Measurements from ENCODE around the gene MMP25.
"Not testable (repeated sequence)": the region's sequence is repeated elsewhere in the genome, so short reads cannot be mapped to it uniquely, and the experiment has no call there.

The MMP25 gene

DNA sequence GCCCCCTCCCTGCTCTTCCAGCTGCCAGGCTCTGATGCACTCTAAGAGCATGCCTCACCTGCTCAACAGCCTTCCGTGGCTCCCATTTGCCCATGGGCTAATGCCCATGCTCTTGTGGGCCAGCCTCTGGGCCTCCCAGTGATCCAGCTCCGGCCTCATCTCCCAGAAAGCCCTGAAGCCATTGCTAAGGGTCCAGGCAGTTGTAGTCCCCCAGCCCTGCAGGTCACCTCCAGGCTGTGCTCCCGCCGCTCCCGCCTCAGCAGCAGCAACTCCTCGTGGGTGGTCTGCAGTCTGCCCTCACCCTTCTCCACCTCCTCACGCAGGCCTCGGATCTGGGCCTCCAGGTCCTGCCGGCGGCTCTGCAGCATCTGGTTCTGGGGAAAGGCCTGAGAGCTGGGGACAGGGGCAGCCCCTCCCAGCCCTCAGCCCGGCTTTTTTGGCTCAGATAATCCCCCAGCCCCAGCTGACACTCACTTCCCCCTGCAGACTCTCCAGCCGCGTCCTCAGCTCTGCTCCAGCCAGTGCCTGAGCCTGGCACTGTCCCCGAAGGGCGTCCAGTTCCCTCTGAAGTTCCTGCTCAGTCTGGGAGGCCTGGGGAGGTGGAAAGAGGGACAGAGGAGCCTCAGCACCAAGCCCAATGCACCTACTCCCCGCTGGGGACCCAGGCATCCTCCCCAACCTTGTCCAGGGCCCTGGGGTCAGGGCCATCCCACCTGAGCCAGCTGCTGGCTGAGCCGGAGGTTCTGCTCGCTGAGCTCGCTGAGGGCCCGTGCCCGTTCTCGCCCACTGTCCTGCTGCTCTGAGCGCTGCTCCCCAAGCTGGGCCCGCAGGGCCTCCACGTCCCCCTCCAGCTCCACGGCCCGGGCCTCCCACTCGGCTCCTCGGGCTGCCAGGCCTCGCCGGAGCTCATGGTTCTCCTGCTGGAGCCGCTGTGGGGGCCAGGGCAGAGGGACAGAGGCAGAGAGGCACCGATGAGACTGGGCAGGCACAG is 15.8 kb upstream of the MMP25 start:
- DNase-seq (ENCODE audit: low read depth) = no peak

DNA sequence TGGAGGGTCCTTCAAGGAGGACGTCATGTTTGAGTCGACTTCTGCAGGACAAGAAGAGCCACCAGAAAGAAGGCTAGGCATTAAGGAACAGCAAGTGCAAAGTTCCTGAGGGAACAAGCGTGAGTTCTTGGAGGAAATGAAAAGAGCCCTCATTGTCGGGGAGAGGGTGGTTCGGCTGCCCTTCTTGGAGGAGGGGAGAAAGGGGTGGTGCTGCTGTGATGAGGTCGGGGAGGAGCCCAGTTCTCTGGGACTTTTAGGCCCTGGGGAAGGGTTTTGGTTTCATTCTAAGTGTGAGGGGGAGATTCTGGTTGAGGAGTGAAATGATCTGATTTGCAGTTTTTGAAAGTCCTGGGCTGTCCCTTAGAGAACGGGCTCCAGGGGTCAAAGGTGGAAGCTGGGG is 13.7 kb upstream of the MMP25 start:
- DNase-seq (ENCODE audit: low read depth) = no peak

DNA sequence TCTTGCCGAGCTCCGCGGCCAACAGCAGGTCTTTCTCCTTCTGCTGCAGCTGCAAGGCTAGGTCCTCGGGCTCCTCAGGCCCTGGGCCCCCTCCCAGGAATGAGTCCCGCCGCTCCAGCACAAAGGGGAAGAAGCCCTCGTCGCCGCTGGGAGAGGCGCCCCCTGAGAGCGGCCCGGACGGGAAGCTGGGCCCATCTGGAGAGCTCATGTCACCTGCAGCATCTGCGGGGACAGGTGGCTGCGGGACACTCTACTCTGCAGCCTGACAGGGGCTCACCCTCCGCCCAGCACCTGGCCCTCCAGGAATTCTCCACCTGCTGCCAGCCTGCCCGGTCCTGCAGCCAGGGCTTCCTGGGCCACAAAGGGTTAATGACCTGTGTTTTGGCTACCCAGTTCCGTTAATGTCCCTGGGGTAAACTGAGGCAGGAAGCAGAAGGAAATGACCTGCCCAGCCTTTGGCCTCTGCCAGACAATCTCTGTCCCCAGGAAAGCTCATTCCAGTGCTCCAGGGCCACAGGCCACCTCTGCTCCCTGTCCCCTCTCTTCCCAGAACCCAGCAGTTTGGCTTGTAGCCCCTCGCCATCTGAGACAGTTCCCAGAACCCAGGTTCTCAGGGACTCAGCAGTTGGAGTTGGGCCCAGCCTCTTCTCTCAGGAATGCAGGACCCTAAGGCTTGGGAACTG is 10.9 kb upstream of the MMP25 start:
- no peak for DNase-seq (ENCODE audit: low read depth)

DNA sequence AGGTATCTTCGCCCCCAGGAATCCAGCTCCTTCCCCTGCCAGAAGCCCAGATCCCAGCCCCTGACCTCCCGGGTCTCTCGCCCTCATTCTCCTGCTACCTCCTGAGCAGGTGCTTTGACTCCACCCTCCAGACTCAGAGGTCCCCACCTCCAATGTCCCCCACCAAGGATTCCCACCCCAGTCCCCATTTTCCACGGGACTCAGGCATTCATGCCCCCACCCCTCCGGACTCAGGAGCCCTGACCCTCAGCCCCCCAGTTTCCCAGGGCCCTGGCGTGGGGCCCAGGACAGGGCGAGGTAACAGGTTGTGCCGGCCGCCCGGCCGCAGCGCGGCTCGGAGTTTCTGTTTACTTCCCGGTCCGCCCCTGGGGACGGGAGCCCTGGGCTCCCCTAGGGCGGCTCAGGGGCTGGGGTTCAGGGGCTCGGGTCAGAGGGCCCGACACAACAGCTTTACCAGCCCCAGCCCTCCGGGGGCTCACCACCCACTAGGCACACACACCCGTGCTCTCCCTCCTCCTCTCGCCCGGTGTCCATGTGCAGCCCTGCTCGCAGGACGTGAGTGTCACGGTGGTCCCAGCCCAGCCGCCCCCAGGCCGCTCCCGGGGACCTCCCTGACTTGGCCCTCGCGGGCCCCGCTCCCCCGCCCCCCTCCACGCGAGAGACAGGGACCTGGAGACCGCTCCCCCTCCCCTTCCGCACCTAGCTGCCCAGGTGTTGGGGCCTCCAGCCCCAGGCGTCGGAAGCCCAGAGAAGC is 10.2 kb upstream of the MMP25 start:
- no peak for DNase-seq (ENCODE audit: low read depth)

DNA sequence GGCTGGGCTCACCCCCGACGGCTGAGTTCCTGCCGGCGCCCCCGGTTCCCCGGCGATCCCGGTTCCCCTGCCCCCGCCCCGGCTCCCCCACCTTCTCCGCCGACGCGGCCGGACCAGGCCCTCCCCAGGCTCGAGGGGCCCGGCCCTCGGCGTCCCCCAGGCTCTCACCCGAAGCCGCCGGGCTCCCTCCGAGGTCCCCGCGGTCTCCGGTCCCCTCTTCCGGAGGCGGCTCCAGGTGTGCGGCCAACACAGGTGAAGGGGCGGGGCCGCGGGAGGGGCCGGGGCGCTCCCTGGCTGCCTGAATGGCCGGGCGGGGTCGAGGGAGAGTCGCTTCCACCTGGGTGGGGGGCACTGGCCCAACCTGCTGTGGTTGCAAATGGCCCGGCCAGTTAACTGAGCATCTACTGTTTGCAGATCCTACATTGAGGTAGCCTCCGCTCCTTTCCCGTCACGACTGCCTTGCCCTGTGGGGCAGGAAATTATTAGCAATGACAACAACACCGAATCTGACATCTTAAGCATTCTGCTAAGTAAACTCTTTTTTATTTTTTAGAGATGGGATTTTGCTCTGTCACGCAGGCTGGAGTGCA is 9.5 kb upstream of the MMP25 start, which contains the start of gene BICDL2:
Gene BICDL2 (minus strand): TSS at position 219 of the 590 bp plus-strand sequence. CDS start 1,448 bp downstream, outside the sequence.
- DNase-seq (ENCODE audit: low read depth) = no peak

DNA sequence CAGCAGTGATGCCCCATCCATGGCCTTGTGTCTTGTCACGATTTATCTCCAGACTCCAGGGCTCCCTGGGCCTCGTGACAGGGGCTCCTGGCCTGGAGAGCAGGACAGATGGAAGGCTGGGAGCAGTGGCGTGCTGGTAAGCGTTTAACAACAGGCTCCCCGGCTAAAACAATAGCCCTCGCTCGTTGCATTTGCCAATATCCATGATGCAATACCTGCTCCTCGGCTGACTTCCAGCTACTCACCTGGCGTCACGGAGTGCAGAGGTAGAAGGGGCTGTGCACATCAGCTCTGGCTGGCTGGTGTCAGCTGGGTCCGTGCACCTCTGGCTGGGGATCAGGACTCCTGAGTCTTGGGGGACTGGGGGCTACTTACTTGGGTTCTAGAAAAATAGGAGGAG is 8.1 kb upstream of the MMP25 start:
- DNase-seq (ENCODE audit: low read depth) = no peak

DNA sequence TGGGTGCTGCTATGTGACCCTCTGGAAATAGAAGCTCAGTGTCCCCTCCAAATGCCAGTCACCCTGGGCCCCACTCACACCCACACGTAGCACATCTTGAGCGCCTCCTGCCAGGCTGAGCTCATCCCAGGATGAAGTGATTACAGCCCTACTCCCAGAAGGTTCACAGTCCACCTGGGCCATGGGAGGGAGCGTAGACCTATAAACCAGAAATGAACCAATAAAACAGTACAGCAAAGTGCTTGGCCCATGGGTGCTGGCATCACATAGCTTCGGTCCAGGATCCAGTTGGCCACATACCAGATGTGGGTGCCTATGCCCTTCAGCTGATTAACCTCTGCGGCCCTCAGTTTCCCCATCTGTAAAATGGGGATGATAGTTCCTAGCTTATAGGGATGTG is 7.5 kb upstream of the MMP25 start:
- DNase-seq (ENCODE audit: low read depth) = no peak

DNA sequence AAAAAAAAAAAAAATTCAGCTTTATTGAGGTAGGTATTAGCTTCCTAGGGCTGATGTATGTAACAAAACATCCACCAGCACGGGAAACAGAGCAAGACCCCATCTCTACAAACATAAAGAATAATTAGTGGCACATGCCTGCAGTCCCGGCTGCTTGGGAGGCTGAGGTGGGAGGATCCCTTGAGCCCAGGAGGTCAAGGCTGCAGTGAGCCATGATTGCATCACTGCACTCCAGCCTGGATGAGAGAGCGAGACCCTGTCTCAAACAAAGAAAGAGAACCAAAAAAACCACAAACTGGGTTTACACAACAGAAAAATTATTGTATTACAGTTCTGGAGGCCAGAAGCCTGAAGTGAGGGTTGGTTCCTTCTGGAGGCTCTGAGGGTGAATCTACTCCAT is 4.0 kb upstream of the MMP25 start:
- DNase-seq (ENCODE audit: low read depth) = no peak

DNA sequence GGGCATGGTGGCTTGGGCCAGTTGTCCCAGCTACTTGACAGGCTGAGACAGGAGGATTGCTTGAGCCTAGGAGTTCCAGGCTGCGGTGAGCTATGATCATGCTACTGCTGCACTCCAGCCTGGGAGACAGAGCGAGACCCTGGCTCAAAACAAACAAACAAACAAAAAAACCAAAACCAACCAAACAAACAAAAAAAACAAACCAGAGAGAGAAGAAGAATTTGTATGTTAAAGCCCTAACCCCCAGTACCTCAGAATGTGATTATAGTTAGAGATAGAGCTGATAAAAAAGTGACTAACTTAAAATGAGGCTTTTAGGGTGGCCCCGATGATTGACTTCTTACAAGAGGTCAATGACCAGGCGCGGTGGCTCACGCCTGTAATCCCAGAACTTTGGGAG is 1.7 kb upstream of the MMP25 start:
- DNase-seq (ENCODE audit: low read depth) = no peak

DNA sequence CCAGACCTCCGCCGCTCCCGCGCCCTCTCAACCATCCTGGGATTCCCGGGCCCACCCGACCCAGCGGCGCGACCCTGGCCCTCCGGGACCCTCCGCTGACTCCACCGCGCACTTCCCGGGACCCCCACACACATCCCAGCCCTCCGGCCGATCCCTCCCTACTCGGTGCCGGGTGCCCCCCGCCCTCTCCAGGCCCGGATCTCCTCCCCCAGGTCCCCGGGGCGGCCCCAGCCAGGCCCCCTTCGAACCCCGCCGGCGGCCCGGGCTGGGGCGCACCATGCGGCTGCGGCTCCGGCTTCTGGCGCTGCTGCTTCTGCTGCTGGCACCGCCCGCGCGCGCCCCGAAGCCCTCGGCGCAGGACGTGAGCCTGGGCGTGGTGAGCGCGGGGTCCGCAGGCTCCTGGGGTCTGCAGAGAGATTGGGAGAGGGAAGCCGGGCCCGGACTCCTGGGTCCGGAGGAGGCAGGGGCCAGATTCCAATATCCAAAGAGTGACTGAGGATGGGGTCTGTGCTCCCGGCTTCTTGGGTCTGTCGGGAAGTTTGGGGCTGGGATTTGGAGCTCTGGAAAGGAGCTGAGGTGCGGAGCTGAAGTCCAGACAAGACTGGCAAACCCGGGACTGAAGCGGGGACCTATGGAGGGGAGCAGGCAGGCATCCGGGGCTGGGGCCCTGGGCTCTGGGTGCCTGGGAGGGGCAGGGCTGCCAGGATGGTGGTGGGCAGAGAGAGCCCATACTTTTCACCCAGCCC is 453 bp downstream of the MMP25 start:
- no peak for DNase-seq (ENCODE audit: low read depth)

DNA sequence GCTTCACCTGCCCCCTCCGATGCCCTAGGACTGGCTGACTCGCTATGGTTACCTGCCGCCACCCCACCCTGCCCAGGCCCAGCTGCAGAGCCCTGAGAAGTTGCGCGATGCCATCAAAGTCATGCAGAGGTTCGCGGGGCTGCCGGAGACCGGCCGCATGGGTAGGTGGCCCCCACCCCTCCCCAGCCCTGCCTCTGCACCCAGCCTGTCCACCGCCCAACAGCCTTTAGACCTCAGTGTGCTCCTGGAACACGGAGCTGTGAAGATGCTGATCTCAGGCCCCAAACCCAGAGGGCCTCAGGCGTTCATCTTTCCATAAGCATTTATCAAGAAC is 993 bp downstream of the MMP25 start:
- DNase-seq (ENCODE audit: low read depth) = no peak

DNA sequence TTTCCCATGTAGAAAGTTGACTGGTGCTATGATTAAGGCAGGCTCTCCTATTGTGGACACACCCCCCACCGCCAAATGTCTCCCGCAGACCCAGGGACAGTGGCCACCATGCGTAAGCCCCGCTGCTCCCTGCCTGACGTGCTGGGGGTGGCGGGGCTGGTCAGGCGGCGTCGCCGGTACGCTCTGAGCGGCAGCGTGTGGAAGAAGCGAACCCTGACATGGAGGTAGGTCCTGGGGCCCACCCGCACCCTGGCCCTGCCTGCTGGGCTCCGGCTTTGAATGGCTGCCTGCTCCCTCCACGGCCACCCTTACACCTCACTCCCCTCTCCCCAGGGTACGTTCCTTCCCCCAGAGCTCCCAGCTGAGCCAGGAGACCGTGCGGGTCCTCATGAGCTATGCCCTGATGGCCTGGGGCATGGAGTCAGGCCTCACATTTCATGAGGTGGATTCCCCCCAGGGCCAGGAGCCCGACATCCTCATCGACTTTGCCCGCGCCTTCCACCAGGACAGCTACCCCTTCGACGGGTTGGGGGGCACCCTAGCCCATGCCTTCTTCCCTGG is 3.6 kb downstream of the MMP25 start:
- no peak for DNase-seq (ENCODE audit: low read depth)

DNA sequence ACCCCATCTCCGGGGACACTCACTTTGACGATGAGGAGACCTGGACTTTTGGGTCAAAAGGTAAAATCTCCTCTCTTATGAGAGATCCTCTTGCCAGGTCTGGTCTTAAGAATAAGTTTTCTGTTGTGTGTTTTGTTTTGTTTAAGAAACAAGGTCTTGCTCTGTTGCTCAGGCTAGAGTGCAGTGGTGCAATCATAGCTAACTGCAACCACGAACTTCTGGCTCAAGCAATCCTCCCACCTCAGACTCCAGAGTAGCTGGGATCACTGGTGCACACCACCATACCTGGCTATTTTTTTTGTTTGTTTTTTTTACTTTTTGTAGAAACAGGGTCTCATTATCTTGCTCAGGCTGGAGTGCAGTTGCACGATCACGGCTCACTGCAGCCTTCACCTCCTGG is 4.1 kb downstream of the MMP25 start:
- no peak for DNase-seq (ENCODE audit: low read depth)

DNA sequence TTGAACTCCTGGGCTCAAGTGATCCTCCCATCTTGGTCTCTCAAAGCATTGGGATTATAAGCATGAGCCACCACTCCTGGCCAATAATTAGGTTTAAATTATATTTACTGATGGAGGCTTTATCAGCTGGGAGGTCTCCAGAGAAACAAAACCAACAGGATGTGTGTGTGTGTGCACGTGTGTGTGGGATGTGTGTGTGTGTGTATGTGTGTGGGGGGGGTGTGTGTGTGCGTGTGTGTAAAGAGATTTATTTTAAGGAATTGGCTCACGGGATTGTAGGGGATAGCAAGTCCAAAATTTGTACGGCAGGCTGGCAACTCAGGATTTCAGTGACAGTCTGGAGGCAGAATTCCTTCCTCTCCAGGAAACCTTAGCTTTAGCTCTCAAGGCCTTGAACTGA is 4.6 kb downstream of the MMP25 start:
- no peak for DNase-seq (ENCODE audit: low read depth)

DNA sequence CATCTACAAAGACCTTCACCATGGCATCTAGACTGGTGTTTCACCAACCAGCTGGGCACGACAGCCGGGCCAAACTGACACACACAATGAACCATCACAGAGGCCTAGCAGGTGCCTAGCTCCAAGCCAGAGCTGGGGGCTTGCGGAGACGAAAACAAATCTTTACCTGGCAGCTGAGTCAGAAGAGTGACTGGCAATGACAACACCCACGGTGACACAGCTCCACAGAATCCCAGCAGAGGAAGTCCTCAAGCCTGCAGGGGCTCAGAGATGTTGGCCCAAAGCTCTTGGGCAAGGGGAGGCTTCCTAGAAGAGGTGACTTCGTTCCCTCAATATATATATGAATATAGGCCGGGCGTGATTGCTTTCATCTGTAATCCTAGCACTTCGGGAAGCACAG is 5.1 kb downstream of the MMP25 start:
- no peak for DNase-seq (ENCODE audit: low read depth)

DNA sequence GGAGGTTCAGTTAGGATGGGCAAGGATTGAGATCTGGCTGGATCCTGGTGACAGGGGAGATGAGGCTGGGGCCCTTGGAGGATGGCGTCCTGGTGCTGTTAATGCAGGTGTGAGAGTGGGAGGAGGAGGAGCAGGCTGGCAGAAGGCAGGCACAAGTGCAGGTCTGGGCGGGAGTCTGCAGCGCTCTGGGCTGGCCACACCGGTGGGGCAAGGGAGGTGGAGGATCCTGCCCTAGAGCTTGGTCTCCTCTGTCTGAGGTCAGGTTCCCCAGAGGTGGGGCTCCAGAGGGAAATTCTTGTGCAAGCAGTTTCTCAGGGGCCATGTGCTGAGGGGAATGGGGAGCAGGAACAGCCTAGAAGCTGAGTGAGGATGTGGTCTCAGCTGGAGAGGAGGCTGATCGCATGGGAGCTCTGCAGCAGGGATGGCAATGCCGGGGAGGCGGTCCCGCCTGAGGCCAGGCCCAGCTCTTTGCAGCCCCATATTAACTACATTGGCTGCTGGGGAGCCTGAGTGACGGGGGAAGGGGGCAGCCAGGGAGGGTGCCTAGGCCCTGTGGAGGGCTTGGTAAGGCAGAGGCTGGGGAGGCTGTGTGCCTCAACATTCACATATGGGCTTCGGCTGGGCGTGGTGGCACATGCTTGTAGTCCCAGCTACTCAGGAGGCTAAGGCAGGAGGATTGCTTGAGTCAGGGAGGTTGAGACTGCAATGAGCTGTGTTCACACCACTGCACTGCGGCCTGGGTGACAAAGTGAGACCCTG is 6.4 kb downstream of the MMP25 start:
- not testable (repeated sequence) for DNase-seq (ENCODE audit: low read depth)

DNA sequence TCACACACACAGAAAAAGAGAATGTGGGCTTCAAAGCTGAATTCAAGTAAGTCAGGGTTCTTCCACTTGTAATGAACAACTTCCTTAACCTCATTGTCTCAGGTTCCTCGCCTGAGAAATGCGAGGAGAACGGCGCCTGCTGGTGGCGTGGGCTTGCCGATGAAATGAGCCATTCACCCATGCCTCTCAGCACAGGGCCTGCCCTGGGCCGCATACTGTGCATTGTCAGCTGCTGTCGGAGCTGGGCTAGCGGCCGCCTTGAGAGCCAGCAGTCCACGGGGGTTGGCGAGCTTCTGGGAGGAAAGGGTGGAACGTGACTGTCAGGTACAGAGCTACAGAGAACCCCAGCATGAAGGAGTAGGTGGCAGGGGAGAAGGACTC is 7.0 kb downstream of the MMP25 start:
- DNase-seq (ENCODE audit: low read depth) = not testable (repeated sequence)

DNA sequence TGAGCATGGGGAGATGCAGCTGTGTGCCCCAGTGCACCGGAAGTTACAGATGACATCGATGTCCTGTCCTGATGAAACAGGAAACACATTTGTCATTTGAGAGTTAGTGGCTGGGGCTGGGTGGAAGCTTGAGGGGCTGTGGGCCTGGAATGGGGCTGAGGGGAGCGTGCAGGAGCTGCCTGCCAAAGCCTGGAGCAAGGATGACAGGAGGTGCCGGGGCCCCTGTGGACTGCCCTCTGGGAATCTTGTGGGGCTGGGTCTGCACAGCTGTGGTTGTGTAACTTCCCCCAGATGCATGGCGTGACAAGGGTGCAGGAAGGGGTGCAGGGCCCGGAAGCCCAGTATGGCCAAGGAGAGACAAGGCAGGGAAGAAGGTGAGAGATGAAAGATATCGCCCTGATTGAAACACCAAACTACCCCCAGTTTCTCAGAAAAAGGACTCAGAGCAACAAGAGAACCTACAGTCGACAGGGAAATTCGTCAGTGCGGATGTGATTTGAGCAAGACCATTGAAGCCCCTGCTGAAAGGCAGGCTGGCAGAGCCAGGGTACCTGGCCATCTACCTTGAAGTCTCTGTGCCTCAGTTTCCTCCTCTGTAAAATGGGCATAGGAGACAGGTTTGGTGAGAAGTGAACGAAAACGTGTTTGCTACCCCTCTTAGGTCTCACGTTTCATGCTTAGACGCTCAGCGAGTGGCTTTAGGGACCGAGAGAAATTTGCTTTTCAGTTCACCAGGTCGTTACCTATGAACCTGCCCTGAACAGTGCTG is 8.8 kb downstream of the MMP25 start:
- no peak for DNase-seq (ENCODE audit: low read depth)

DNA sequence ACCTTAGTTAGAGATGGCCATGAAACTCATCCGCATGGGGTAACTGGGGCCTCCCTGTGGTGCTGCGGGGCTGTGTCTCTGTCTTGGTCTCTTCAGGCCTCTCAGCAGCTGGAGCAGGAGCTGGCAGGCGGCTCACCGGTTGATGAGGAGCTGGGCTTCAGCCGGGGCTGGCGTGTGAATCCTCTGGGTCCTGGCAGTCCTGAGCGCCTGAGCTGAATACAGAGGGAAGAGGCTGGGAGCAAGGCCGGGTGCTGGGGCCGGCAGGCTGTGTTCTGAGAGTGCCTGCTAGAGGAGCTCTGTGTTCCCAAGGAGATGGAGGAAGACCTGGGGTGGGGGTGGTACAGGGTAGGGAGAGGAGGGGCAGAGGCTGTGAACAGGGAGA is 9.4 kb downstream of the MMP25 start:
- DNase-seq (ENCODE audit: low read depth) = not testable (repeated sequence)
